ENCODE results near the gene WDR70.

The WDR70 gene

DNA sequence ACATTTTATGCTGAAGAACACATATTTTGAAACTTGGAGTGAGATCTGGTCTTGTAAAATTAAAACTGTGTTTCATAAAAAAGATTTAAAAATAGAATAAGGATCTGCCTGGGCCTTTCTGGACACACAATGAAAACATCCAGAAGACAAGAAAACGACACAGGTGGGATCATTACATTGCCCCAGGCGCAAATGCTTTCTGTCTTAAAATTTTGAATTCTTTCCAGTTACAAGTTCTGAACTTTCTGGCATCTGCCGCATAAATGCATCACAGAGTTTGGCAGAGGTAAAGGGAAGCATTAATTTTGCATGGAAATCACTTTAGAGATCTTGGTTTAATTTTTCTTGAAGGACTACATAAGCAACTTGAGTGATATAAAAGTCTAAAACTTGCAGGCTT lies 219.6 kb downstream of the WDR70 start:
- TF ChIP-seq, protein P1, sequence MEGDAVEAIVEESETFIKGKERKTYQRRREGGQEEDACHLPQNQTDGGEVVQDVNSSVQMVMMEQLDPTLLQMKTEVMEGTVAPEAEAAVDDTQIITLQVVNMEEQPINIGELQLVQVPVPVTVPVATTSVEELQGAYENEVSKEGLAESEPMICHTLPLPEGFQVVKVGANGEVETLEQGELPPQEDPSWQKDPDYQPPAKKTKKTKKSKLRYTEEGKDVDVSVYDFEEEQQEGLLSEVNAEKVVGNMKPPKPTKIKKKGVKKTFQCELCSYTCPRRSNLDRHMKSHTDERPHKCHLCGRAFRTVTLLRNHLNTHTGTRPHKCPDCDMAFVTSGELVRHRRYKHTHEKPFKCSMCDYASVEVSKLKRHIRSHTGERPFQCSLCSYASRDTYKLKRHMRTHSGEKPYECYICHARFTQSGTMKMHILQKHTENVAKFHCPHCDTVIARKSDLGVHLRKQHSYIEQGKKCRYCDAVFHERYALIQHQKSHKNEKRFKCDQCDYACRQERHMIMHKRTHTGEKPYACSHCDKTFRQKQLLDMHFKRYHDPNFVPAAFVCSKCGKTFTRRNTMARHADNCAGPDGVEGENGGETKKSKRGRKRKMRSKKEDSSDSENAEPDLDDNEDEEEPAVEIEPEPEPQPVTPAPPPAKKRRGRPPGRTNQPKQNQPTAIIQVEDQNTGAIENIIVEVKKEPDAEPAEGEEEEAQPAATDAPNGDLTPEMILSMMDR (IDR thresholded peaks at IDR 0.05) = no peak

DNA sequence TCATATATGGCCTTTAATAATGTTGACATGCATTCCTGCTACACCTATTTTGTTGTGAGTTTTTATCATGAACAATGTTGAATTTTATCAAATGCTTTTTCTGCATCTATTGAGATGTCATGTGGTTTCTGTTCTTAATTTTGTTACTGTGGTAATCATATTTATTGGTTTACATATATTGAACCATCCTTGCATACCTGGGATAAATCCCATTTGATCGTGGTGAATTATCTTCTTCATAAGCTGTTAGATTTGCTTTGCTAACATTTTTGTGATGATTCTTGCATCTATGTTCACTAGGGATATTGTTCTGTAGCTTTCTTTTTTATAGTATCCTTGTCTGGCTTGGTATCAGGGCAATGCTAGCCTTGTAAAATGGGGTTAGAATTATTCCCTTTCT lies 222.0 kb downstream of the WDR70 start:
- TF ChIP-seq, protein P1 (IDR thresholded peaks at IDR 0.05) = no peak

DNA sequence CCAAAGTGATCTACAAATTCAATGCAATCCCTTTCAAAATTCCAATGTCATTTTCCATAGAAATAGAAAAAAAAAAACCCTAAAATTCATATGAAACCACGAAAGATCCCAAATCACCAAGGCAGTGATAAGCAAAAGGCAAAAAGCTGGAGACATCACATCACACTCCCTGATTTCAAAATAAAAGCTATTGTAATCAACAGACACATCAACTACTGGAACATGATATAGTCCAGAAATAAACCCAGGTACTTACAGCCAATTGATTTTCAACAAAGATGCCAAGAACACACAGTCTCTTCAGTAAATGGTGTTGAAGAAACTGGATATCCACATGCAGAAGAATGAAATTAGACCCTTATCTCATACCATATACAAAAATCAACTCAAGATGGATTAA lies 224.0 kb downstream of the WDR70 start:
- TF ChIP-seq, protein P1 (IDR thresholded peaks at IDR 0.05) = no peak

DNA sequence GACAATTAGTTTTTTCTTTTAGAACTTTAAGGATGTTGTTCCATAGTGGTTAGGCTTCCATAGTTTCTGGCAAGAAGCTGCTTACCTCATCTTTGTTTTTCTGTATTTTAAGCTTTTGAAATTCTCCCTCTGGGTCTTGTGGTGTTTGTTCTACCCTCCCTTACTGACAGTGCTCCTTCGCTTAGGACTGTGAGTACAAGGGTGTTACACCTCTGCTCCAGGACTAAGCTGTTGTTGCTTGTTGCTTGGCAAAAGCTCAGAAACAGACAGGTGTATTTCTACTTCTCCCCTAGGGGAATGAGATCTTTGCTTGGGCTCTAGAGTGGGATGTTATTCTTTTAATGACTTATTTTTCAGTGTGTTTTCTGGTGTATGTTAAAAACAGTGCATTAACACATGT lies 225.2 kb downstream of the WDR70 start:
- TF ChIP-seq, protein P1 (IDR thresholded peaks at IDR 0.05) = no peak

DNA sequence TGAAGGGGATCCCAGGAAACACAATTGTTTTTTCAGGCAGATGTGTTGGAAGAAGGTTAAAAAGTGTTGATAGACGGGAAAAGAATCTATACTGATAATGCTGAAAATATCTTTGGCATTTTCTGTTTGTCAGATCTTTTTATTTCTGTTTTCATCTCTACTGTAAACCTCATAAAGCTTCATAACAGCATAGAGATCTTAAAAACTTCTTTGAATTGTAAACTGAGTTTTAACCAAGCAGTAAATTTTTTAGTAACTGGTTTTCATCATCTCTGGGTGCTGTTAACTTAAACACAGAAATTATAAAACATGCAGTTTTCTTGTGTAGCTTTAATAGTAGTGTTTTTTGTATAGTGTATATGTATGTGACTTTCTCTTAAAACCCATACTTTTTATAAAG lies 227.0 kb downstream of the WDR70 start:
- TF ChIP-seq, protein P1 (IDR thresholded peaks at IDR 0.05) = no peak

DNA sequence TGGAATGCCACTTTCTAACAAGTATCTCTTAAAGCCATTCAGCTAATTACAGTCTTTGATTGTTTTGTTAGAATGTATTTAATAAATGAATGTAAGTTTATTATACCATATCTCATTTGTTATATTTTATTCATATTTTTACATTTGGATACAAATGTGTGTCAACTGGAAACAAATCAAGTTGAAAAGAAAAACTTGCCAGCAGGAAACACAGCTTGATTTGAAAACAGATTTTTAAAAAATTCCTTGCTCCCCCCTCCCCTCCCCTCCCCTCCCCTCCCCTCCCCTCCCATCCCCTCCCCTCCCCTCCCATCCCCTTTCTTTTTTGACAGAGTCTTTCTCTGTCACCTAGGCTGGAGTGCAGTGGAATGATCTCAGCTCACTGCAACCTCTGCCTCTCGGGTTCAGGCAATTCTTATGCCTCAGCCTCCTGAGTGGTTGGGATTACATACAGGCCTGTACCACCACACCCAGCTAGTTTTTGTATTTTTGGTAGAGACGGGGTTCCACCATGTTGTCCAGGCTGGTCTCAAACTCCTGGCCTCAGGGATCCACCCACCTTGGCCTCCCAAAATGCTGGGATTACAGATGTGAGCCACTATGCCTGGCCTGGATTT lies 227.6 kb downstream of the WDR70 start:
- TF ChIP-seq, protein P1 (IDR thresholded peaks at IDR 0.05) = no peak

DNA sequence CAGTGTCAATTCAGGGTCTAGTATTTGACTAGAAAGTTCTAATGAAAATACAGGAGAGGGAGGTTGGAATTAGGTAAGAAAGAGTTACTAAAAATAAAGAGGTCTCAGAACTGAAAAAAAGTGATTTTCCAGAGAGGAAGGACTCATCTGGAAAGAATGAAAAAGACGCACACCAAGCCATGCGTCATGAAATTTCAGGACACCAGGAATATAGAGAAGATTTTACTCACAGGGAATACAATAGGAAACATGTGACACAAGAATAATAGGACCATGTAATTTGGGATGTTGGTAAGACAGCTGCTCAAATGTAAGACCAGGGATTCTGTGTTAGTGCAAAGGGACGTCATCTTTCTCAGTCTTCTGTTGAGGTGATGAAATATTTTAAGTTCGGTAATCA lies 236.1 kb downstream of the WDR70 start:
- TF ChIP-seq, protein P1 (IDR thresholded peaks at IDR 0.05) = no peak

DNA sequence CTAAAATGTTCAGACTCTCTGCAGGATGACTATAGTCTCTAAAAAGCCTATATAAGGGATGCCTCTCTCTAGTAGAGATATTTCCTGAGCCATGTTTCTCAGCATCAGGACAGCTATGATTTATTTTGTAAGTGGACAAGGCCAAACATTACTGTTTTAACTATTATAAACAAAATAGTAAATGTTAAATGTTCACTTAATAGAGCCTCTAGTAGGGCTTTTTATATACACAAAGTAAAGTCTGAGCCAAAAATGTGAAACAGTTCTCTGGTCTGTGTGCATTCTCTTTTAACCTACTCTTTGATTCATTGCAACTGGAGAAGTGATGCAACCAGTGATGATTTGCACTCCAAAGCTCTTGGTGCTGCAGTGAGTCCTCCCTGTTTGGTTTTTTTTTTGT lies 240.2 kb downstream of the WDR70 start:
- TF ChIP-seq, protein P1 (IDR thresholded peaks at IDR 0.05) = no peak

Measured in LNCAP (cell line).